HG03469 (cell line): Measurements from ENCODE around the gene ANO7.

Source experiments
- ATAC-seq: cut with Tn5 transposase; IDR thresholded peaks from one replicate; pipeline ENCODE4 v1.9.1; 2021; ENCODE audit warnings: mild to moderate bottlenecking, moderate library complexity, moderate number of reproducible peaks; ENCODE audit not compliant: unreplicated experiment

Gene ANO7

GRCh38 chr2:241188361-241189092, at the start of gene ANO7:
TSS of gene ANO7 (plus strand) at chr2:241188677. CDS start at chr2:241190064, 1,387 bp downstream.
- ATAC-seq, result no peak

- no peak for ATAC-seq
Observed at GRCh38 chr2:241139531-241140444, 48.7 kb upstream of the ANO7 start.

GRCh38 chr2:241140445-241140840, 48.0 kb upstream of the ANO7 start:
- ATAC-seq, result no peak

GRCh38 chr2:241141214-241141770, 47.2 kb upstream of the ANO7 start:
- no peak for ATAC-seq

GRCh38 chr2:241142063-241142462, 46.4 kb upstream of the ANO7 start:
- ATAC-seq, result no peak

GRCh38 chr2:241142593-241142992, 45.9 kb upstream of the ANO7 start:
- no peak for ATAC-seq

GRCh38 chr2:241146286-241146685, 42.2 kb upstream of the ANO7 start:
- no peak for ATAC-seq

- ATAC-seq, result no peak
Observed at GRCh38 chr2:241147336-241147735, 41.1 kb upstream of the ANO7 start.

GRCh38 chr2:241148239-241148638, 40.2 kb upstream of the ANO7 start:
- ATAC-seq, result no peak

GRCh38 chr2:241148891-241149674, 39.4 kb upstream of the ANO7 start, which contains the start of gene PASK:
TSS of gene PASK (minus strand) at chr2:241149472. CDS start at chr2:241143032, 6,440 bp downstream.
- peak; percentile 68 for ATAC-seq

GRCh38 chr2:241149675-241149924, 38.9 kb upstream of the ANO7 start:
- ATAC-seq, result no peak

- ATAC-seq, result peak; percentile 56
Observed at GRCh38 chr2:241149925-241150659, 38.4 kb upstream of the ANO7 start, which contains the start of gene PPP1R7. TSS of gene PPP1R7 (plus strand) at chr2:241150467. CDS start at chr2:241150496, 29 bp downstream.

GRCh38 chr2:241150660-241151530, 37.6 kb upstream of the ANO7 start:
- no peak for ATAC-seq

- ATAC-seq, result no peak
Observed at GRCh38 chr2:241151934-241152660, 36.4 kb upstream of the ANO7 start.

- no peak for ATAC-seq
Observed at GRCh38 chr2:241153616-241154015, 34.9 kb upstream of the ANO7 start.

GRCh38 chr2:241154915-241155314, 33.6 kb upstream of the ANO7 start:
- no peak for ATAC-seq

- no peak for ATAC-seq
Observed at GRCh38 chr2:241155936-241156335, 32.5 kb upstream of the ANO7 start.

GRCh38 chr2:241156971-241157441, 31.5 kb upstream of the ANO7 start:
- ATAC-seq, result no peak
